Measurements from ENCODE around the gene XPO4.
"Not testable (repeated sequence)": the region's sequence is repeated elsewhere in the genome, so short reads cannot be mapped to it uniquely, and the experiment has no call there.

XPO4 gene

GRCh38 chr13:20769091-20769490 is 133.5 kb downstream of the XPO4 start:
- DNase-seq, result no peak
- in situ Hi-C loops (cut with MboI; ENCODE audit: low pct_unique_long_range_greater_than_20kb, low sequenced_read_pairs), result no loop called here

GRCh38 chr13:20767309-20767943 is 135.1 kb downstream of the XPO4 start:
- in situ Hi-C loops (cut with MboI; ENCODE audit: low pct_unique_long_range_greater_than_20kb, low sequenced_read_pairs), result no loop called here
- DNase-seq, result no peak

GRCh38 chr13:20760872-20761271 is 141.7 kb downstream of the XPO4 start:
- in situ Hi-C loops (cut with MboI; ENCODE audit: low pct_unique_long_range_greater_than_20kb, low sequenced_read_pairs), result no loop called here
- DNase-seq, result no peak

GRCh38 chr13:20754009-20754408 is 148.5 kb downstream of the XPO4 start:
- DNase-seq, result no peak
- in situ Hi-C loops (cut with MboI; ENCODE audit: low pct_unique_long_range_greater_than_20kb, low sequenced_read_pairs), result no loop called here

GRCh38 chr13:20749377-20749776 is 153.2 kb downstream of the XPO4 start:
- in situ Hi-C loops (cut with MboI; ENCODE audit: low pct_unique_long_range_greater_than_20kb, low sequenced_read_pairs), result no loop called here
- no peak for DNase-seq

- in situ Hi-C loops (cut with MboI; ENCODE audit: low pct_unique_long_range_greater_than_20kb, low sequenced_read_pairs); DNase-seq: not testable (repeated sequence)
Observed at GRCh38 chr13:20743830-20744404, 158.6 kb downstream of the XPO4 start.

- in situ Hi-C loops (cut with MboI; ENCODE audit: low pct_unique_long_range_greater_than_20kb, low sequenced_read_pairs), result no loop called here
- DNase-seq, result no peak
Observed at GRCh38 chr13:20740021-20740420, 162.5 kb downstream of the XPO4 start.

- no peak for DNase-seq
- in situ Hi-C loops (cut with MboI; ENCODE audit: low pct_unique_long_range_greater_than_20kb, low sequenced_read_pairs), result no loop called here
Observed at GRCh38 chr13:20738616-20739015, 163.9 kb downstream of the XPO4 start.

- DNase-seq, result no peak
- in situ Hi-C loops (cut with MboI; ENCODE audit: low pct_unique_long_range_greater_than_20kb, low sequenced_read_pairs), result no loop called here
Observed at GRCh38 chr13:20729633-20730585, 172.6 kb downstream of the XPO4 start.

GRCh38 chr13:20728579-20729311 is 173.8 kb downstream of the XPO4 start:
- no peak for DNase-seq
- in situ Hi-C loops (cut with MboI; ENCODE audit: low pct_unique_long_range_greater_than_20kb, low sequenced_read_pairs), result no loop called here

GRCh38 chr13:20727856-20728255 is 174.7 kb downstream of the XPO4 start:
- DNase-seq, result no peak
- in situ Hi-C loops (cut with MboI; ENCODE audit: low pct_unique_long_range_greater_than_20kb, low sequenced_read_pairs), result no loop called here
